GM19468 (cell line): ENCODE measurements around the gene HEPN1.

Source experiments
- ATAC-seq: cut with Tn5 transposase; IDR thresholded peaks from one replicate; pipeline ENCODE4 v1.9.1; 2021; ENCODE audit warnings: mild to moderate bottlenecking, moderate library complexity, moderate number of reproducible peaks; ENCODE audit not compliant: unreplicated experiment; ENCODE audit errors: extremely low read depth

Gene HEPN1

GRCh38 chr11:124884340-124884739, 34.7 kb upstream of the HEPN1 start:
- ATAC-seq = no peak

DNA sequence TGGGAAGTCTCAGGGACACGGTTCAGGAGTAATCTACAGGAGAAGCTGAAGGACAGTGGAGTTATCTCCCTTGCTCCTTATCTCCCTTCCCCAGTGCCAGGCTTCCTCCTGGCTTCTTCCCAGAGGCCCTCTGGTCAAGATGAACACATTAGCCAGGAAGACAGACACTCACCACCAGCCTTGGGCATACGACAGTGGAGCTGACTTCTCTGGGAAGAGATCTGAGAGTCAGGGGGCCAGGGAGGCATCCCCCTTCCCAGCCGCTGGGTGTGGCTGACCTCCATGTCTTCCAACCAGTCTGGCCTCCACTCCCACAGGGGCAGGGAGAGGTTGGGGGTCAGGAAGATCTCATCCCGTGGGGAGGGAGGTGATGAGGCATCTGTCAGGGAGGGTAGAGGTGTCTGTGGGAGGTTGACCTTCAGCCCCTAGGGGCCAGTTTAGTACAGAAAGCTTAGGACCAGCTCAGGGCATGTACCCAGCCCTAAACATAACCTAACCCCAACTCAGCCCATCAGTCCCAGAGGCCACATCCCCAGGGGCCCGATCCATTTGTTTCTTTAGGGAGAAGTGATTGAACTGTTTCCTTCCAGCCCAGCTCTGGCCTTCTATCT, 34.1 kb upstream of the HEPN1 start:
- no peak for ATAC-seq

GRCh38 chr11:124886476-124886875, 32.6 kb upstream of the HEPN1 start:
- no peak for ATAC-seq

DNA sequence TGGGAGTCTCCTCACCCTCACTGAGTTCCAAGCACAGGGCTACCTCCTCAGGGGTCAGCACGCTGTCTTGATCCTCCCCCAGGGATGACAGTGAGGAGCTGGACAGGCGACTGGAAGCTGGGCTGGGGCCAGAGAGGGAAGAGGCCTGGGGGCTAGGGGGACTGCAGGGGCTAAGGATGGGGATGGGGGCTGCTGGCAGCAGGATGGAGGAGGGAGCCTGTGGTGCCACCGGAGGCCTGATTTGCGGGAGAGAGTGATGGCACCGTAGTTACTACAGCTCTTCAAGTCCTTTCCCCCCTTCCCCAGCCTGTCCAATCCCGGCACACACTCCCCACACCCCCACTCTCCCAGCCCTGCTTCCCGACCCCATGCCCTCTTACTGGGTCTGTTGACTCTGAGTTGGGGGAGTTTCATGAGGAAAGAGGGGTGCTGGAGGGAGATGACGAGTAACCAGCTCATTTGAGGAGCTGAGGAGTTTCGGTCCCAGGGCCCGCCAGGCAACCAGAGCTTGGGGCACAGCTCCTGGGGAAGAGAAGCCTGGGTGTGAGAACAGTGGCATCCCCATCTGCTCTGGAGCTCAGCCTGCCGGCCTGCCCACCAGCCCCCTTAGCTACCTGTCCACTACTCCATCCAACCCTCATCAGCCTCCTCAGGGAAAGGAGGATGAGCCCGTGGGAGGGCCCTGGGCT, 31.9 kb upstream of the HEPN1 start:
- ATAC-seq = no peak

DNA sequence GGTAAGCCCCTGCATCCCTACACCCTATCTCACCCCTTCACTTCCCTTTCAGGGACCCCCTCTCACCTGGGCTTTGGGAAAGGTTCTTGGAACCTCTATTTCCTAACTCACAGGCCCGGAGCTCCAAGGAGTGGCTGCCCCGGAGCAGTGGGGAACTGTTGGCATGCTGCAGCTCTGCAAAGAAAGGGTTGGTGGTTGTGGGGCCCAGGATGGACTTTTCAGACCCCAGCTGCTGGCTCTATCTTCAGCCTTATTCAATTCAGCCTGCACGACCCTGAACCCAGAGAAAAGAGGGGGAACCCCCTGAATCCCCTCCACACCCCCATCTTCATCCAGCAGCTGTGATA, 31.4 kb upstream of the HEPN1 start:
- ATAC-seq = no peak

DNA sequence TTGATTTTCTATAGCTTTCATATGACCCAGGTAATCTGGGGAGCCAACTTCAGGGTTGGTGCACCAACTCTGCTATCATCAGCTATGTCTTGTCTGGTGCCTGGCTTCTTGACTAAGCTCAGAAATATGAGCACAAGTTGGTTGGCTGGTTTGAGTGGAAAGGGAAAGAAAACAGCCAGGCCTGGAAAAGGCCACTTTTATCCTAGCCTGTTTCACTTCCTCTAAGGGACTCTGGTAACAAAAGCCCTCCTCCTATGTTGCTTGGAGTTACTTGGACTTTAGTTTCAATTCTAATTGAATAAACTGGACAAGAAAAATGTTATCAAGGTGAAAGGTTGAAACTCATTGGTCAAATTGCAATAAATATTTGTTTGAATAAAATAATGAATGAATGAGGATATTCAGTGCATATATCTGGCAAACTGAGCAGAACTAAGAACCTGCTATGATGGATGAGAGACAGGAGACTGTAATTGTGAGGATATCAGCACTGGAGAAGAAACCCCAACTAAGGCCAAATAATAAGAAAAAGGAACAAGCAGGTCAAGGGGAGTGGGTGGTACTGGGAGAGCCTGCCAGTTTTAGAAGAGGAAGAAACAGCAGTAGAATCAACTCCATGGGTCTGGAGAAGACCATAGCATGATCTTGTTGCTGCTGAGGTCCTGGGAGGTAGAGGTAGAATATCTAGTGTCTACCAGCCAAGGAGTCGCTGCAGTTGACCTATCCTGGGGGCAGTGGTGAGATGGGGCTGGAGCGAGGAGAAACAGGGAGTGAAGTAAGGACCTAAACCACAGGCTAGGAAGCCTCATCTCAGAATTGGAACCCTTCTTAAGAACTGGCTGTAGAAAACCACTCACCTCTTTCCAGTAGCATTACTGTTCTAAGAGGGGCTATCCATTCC, 29.6 kb upstream of the HEPN1 start:
- no peak for ATAC-seq

DNA sequence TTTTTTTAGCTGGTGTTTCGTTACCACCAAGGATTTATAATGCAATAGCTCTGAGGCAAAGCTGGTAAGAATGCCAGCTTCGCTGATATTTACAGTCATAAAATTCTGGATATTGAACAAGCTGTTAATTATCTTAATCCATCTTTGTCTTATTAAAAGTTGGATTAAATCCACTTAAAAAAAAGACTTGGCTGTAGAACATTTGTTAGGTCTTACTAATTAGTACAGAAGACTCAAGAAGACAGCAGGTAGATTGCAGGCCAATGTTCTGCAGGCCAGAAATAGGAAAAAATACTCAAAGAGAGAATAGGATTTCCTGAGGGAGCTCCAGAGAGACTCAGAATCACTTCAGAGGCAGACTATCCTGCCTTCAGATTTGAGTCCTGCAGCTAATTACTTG, 28.9 kb upstream of the HEPN1 start:
- no peak for ATAC-seq

DNA sequence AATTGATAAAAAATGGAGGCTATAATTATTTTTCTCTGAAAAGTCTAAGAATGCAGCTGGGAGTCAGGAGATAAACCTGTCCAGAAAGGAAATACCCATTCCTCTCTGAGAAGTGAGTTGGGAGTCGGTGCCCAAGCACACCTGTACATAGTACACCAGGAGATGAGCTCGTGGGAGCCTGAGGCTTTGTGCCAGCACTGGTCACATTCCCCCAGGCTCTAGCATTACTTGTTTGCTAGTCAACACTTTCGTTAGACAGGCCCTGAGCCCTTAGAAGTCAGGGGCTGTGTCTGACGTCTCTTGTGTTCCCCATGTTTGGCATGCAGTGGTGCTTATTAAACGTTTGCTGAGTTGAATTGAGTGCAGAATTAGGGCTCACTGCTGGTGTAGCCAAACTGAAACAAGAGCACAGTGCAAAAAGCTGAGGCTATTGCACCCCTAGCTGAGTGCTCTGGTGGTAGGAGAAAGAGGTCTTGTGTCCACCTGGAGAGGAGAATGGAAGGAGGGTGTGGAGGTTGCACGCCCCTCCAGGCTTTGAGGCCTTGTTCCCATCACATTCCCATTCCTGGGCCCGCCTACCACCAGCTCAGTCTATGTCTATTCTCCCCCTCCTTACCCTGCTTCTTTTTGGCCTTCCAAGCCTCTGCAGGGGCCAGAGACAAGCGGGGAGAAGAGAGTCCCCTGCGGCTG, 28.2 kb upstream of the HEPN1 start:
- no peak for ATAC-seq

DNA sequence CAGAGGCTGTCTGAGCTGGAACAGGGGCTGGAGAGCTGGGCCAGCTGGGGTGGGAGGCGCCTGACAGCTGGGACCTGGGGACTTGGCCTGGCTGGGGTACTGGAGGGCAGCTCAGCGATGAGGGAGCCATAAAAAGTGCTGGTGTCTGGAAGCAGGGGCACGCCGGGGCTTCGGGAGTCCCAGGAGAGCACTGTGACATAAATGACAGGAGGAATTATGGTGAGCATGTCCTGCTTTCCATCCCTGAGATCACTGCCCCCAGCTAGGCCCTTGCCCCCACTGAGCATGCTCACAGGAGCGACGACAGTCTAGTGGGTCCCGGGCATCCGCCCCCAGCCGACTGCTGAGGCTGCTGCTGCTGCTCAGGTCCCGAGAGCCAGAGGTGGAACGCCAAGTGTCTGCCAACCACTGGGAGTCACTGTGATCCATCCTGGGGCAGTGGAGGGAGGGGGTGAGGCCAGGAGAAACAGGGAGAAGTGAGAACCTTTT, 27.6 kb upstream of the HEPN1 start:
- no peak for ATAC-seq

DNA sequence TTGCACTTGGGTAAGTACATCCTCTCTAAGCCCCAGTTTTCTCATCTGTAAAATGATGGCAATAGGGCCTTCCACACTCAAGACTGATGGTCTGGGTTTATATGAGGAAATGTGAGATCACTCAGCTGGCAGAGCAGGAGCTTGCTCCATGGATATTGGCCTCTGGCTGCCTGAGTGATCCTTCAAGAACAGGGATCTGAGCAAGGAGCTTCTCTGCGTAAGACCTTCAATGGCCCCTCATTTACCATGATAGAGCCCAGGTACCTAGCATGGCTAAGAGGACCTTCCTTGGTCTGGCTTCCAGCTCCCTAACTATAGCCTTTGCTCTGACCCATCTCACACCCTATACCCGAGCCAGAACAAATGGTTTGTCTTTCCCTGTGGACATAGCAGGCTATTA, 26.9 kb upstream of the HEPN1 start:
- no peak for ATAC-seq

DNA sequence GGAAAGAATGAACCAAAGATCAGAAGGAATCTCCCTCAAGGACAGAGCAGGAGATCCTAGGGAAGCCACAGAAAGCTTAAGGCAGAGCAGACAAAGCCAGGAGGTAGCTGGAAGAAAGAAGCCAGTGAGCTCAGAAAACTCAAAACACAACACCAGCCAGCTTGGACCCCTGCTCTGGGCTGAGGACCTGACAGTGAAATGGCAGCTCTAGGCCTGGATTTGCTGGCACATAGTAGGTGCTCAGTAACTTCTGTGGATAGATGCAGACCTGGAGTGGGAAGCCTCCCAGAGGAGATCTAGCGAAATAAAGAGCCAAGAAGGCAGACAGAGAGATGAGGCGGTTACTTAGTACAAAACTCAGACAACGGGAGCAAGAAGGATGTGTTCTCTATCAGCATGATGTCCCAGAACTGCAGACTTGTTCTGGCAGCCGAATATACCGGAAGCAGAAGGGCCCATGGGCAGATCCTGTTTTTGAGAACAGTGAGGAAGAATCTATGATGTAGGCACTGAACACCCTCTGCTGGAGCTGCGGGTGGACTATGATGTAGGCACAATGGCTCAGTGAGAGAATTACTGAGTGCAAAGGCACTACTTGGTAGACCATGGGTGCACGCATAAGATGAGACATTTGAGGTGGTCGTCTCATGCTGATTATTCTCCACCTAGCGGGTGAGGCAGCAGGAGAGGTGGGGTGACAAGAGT, 26.1 kb upstream of the HEPN1 start:
- no peak for ATAC-seq

- ATAC-seq = no peak
These were observed 25.2 kb upstream of the HEPN1 start for GRCh38 chr11:124893781-124894401.

GRCh38 chr11:124894606-124895430, 24.2 kb upstream of the HEPN1 start:
- ATAC-seq = no peak

DNA sequence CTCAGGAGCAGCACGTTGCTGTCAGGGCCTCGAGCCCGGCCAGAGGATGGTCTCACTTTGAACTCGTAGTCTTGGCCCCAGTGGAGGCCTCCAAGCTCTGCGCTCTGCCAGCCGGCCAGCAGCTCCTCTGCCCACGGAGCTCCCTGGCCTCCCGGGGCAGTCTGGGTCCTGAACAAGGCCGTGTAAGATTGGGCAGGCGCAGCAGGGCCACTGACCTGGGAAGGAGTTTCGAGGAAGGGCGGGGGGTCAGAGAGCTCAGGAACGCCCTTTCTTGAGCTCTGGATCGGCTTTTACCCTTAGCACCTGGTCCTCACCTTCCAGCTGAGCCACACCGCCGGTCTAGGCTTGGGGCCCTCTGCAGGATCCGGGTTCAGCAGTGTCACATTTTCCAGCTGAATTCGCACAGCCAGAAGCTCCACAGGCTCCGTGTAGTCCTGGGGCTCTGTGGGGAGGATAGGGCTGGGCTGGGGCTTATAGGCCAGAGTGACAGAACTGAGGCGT, 23.5 kb upstream of the HEPN1 start:
- no peak for ATAC-seq

DNA sequence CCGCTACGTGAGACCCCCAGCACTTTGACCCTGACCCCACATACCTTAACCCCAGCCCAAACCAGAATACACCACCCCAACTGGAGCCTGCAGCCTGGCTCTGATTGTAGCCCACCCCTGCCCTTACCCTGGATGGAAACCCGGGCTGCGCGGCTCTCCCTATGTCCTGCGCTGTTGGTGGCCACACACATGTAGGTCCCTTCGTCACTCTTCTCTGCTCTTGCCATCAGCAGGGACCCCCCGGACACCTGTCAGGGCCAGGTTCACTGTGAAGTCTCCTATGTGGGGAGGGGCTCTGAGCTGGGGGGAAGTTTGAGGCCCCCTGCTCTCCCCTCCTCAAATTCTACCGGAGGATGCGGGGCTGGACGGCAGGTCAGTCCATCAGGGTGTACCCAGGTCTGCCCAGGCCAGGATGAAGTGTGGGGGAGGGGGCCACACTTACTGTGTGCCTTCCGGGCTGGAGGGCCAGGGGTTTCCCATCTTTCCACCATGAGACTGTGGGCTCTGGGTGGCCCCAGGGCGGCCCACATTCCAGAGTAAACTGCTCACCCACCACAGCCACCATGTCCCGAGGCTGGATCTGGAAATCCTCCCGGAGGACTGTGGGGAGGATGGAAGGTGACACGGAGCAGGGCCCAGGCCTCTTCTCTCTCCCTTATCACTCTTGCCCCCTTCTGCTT, 22.8 kb upstream of the HEPN1 start:
- ATAC-seq = no peak

- ATAC-seq = no peak
These were observed 22.1 kb upstream of the HEPN1 start for GRCh38 chr11:124896821-124897391.

GRCh38 chr11:124897674-124898262, 21.3 kb upstream of the HEPN1 start, which contains the start of gene ROBO4:
Gene ROBO4, minus strand, starts transcription at chr11:124897865. Its CDS starts 70 bp downstream, at chr11:124897795.
- no peak for ATAC-seq
